Immature natural killer cell (primary cell): ENCODE results near the gene CLIC1. TPM values are rescaled to one million over a fixed set of nuclear protein-coding genes. Genes with fewer than 3 reads are reported as not detected.
A peak's percentile ranks its signal among the peaks of the same experiment; 100 is the strongest.

Experiments used
- DNase-seq, 3 donors: peaks; one replicate each; pipeline ENCODE4 v3.0.0; 2022; ENCODE audit warnings: mixed read lengths in 1 of 3
- H3K27ac Mint-ChIP-seq, 6 donors: one replicate each; pipeline ENCODE4 v1.8.0; 2020; ENCODE audit warnings: mixed read lengths in 6 of 6, mild to moderate bottlenecking in 5 of 6, inconsistent platforms in 4 of 6, moderate library complexity in 3 of 6
- H3K27me3 Mint-ChIP-seq, 3 donors: one replicate each; pipeline ENCODE4 v1.8.0; 2020 to 2021; ENCODE audit warnings: low read depth in 3 of 3, mild to moderate bottlenecking in 3 of 3, mixed read lengths in 3 of 3, moderate library complexity in 3 of 3, inconsistent platforms in 1 of 3
- H3K36me3 Mint-ChIP-seq, 3 donors: one replicate each; pipeline ENCODE4 v1.8.0; 2020; ENCODE audit warnings: mixed read lengths in 3 of 3, inconsistent platforms in 2 of 3, mild to moderate bottlenecking in 2 of 3
- H3K4me1 Mint-ChIP-seq, 2 donors: one replicate each; pipeline ENCODE4 v1.8.0; 2020; ENCODE audit warnings: inconsistent platforms in 2 of 2, mild to moderate bottlenecking in 2 of 2, mixed read lengths in 2 of 2, moderate library complexity in 1 of 2
- H3K4me3 Mint-ChIP-seq, 5 donors: one replicate each; pipeline ENCODE4 v1.8.0; 2020; ENCODE audit warnings: mild to moderate bottlenecking in 5 of 5, mixed read lengths in 5 of 5, inconsistent platforms in 3 of 5, moderate library complexity in 3 of 5
- H3K9me3 Mint-ChIP-seq, 6 donors: one replicate each; pipeline ENCODE4 v1.8.0; 2020; ENCODE audit warnings: mild to moderate bottlenecking in 6 of 6, mixed read lengths in 6 of 6, inconsistent platforms in 4 of 6, moderate library complexity in 3 of 6
- polyA plus RNA-seq, 3 donors: library from polyadenylated mRNA; unstranded; fragments of 300-500 nt; fragmentation: Illumina TruSeq; gene quantifications; one replicate each; pipeline ENCODE4 v1.2.3, GENCODE V29; 2021

CLIC1 gene
- polyA plus RNA-seq, 3 donors from 2014 or later: 1,179 to 1,674 (median 1,350) TPM

DNA sequence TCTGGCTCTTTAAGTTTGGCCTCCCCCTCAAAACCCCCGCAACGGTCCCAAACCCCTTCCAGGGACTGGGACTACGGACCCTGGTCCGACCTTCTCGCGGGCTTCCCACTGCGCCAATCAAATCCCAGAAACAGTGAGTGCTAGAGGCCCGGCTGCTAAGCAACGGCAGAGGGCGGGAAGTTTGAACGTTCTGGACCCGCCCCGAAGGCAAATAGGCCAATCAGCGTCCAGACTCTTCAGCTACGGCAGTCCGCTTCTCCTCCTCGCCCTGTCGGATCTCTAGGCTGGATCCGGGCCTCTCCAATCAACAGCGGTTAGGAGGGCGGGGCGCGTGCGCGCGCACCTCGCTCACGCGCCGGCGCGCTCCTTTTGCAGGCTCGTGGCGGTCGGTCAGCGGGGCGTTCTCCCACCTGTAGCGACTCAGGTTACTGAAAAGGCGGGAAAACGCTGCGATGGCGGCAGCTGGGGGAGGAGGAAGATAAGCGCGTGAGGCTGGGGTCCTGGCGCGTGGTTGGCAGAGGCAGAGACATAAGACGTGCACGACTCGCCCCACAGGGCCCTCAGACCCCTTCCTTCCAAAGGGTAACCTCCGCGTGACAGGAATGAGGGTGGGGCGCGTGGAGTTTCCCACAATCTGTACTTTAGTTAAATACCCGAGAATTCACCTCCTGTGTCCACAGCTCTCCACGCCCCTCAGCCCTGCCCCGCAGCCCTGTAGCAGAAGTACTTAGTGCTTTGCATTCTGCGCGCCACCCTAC lies 3.5 kb upstream of the CLIC1 start, which contains the start of gene MSH5:
TSS of gene MSH5 (plus strand) at position 367 of the 758 bp plus-strand sequence. CDS start 462 bp downstream, outside the sequence.
- peaks cover 52 to 59% of the 10 kb centered on the region in 2 donors for H3K4me1 Mint-ChIP-seq
- peak within 1 kb of the TSS; percentile 88 to 98 (median 97) for H3K4me3 Mint-ChIP-seq
- peak; percentile 96 for DNase-seq
- peaks cover 8 to 25% (median 18%) of the 10 kb centered on the region in 3 donors for H3K27me3 Mint-ChIP-seq
- H3K9me3 Mint-ChIP-seq: no peaks in the 10 kb centered on the region
- H3K36me3 Mint-ChIP-seq: peaks cover 0 to 5% (median 4%) of the 10 kb centered on the region in 3 donors
- H3K27ac Mint-ChIP-seq: peak within 1 kb of the TSS; percentile 94 to 99 (median 97)

DNA sequence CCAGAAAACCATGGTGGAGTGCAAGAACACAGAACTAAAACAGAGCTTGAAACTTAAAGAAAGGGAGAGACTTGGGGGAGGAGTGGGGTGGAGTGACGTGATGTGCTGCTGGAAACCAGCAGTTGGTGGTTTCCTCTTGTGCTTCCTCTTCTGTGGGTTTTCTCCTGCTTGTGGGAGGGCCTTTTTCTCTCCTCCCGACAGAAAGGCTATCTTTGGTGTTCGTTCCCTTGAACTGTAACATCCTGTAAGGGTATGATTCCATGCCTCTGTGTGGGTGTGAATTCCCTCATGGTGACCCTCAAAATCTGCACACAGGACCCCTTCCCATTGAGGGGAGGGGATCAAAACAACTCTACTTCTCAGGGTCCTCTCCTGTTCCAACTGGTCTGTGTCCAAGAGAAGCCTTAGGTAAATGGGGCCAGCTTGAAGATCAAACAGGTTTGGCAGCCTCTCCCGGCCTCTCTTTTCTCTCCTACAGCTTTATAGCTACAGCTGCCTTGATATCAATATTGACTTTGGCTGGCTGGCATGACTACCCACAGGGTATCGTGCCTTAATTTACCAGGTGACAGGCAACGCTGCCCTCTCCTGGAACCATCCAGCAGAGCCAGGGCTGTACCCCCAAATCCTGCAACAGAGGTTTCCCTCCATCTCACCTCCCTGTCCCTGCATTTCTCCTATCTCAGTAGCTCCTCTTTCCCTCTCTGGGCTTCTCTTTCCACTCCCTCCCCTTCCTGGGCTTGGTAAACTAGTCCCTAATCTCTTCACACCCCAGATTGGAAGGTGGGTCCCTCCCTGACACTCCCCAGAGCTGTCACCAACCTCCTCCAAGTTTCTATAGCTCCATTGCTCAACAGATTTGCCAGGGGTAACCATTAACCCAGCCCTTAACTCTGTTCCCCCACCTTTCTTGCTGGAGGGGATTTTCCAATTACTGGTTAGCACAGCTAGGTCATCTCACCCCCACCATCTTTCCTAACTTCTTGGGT lies 2.0 kb upstream of the CLIC1 start:
- H3K9me3 Mint-ChIP-seq: no peaks in the 10 kb centered on the region
- peak; percentile 80 for DNase-seq
- H3K27me3 Mint-ChIP-seq: peaks cover 8 to 28% (median 18%) of the 10 kb centered on the region in 3 donors
- peaks cover 1 to 12% (median 5%) of the 10 kb centered on the region in 3 donors for H3K36me3 Mint-ChIP-seq
- peak overlapping the region; percentile 94 to 99 (median 97) for H3K27ac Mint-ChIP-seq
- H3K4me3 Mint-ChIP-seq: peak overlapping the region; percentile 88 to 98 (median 96)
- peaks cover 67 to 72% of the 10 kb centered on the region in 2 donors for H3K4me1 Mint-ChIP-seq

DNA sequence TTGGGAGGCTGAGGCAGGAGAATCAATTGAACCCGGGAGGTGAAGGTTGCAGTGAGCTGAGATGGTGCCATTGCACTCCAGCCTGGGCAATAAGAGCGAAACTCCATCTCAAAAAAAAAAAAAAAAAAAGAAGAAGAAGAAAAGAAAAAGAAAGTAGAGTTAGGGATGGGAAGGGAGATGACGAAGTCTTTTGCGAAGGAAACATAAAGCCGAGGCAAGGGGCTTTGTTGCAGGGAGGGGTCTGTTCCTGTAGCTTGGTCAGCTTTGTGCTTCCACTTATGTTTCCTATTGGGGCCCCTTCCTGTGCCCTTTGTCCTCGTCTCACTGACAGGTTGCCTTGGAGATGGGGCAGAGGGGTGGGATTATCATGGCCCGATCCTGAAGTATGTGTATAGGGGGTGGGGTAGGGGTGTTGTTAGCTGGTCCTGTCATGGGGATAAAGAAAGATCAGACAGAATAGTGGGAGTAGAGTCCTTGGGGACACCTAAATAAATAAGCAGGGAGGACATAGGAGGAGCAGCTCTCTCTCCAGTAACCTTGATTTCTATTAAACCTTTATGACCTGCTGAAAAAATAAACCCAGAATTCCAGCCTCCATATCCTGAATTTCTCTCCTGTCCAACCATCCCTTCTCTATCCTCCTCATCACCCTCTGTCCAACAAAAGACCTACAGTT lies 1.1 kb upstream of the CLIC1 start:
- DNase-seq: no peak
- H3K9me3 Mint-ChIP-seq: no peaks in the 10 kb centered on the region
- H3K4me1 Mint-ChIP-seq: peaks cover 71 to 76% of the 10 kb centered on the region in 2 donors
- peaks cover 8 to 28% (median 18%) of the 10 kb centered on the region in 3 donors for H3K27me3 Mint-ChIP-seq
- H3K36me3 Mint-ChIP-seq: peaks cover 4 to 15% (median 5%) of the 10 kb centered on the region in 3 donors
- H3K4me3 Mint-ChIP-seq: peak overlapping the region; percentile 88 to 98 (median 96)
- H3K27ac Mint-ChIP-seq: peak overlapping the region; percentile 94 to 99 (median 97)

DNA sequence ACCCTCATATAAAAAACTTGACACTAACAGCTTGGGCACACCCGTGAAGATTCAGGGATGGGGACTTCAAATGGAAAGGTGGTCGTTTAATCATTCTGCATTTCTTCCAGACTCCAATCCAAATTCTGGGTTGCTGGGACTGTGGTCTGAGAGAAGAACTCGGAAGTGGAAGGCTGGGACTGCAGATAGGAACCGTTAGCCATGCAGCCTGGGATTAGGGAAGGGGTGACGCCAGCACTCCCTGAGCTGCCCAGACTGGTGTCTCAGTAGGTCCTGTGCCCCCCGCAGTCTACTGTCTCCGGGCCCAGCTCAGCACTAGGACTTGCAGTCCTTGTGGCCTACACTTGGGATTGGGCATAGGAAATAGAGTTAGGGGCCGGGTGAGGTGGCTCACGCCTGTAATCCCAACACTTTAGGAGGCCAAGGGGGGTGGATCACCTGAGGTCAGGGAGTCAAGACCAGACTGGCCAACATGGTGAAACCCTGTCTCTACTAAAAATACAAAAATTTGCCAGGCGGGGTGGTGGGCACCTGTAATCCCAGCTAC lies 511 bp upstream of the CLIC1 start:
- Mint-ChIP-seq H3K27me3 (peaks cover 8 to 28% (median 18%) of the 10 kb centered on the region in 3 donors), H3K9me3 (no peaks in the 10 kb centered on the region), H3K4me3 (peak overlapping the region; percentile 88 to 98 (median 96)), H3K27ac (peak overlapping the region; percentile 94 to 99 (median 97)), H3K36me3 (peaks cover 9 to 19% (median 9%) of the 10 kb centered on the region in 3 donors), H3K4me1 (peaks cover 75 to 82% of the 10 kb centered on the region in 2 donors)
- no peak for DNase-seq

DNA sequence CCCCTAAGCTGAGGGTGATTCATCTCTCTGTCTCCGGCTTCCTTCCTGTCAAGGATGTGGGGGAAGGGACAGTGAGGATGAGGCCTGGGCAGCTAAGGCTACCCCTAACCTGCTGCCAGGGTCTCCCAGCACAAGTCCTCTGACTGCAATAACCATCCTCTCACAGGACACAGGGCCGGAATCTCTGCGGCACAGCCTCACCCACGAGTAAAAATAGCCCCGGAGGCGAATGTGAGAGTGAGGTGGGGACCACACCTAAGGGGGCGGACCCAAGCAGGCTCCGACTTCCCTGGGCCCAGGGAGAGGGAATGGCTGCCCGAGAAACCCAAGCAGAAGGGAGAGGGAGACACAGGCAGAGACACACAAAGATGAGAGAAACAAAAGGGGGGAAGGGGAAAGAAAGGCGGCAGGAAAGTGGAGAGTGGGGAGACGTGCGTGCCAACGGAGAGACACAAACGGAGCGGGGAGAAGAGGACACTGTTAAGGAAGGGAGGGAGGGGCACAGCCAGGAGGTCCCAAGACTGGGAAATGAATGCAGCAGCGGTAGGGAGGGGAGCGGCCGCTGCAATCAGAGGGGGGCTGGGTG lies 1.4 kb downstream of the CLIC1 start:
- Mint-ChIP-seq H3K9me3 (no peaks in the 10 kb centered on the region), H3K27ac (peak overlapping the region; percentile 94 to 99 (median 97)), H3K4me1 (peaks cover 78 to 86% of the 10 kb centered on the region in 2 donors), H3K36me3 (peaks cover 9 to 32% (median 12%) of the 10 kb centered on the region in 3 donors), H3K27me3 (peaks cover 6 to 28% (median 14%) of the 10 kb centered on the region in 3 donors), H3K4me3 (peak overlapping the region; percentile 88 to 98 (median 96))
- DNase-seq: peak; percentile 65 to 73 (median 66)

DNA sequence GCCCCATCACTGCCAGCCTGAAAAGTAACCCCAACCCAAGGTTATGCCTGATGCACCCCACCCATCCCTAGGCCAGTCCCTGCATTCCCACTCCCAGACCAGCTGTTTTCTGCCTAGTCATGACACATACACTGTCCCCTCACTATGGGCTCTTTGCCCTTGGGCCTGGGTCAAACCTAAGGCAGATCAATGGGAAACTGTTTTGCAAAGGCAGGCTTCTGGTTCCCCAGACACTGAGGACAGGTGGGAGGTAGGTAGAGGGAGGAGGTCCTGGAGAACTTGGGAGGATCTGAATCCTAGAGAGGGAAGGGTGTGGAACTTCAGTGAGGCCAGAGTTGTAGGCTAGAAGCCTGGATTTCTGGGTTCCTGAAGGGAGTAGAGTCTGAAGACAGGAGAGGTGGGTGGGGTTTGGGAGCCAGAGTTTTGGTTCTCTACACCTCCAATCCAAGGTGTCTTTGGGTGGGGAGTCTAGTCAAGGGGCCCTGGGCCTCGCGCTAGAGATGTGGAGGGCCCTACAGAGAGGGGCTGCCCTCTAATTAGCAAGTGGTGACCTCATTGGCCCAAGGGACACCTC lies 2.0 kb downstream of the CLIC1 start:
- no peak for DNase-seq
- H3K9me3 Mint-ChIP-seq: no peaks in the 10 kb centered on the region
- peaks cover 76 to 84% of the 10 kb centered on the region in 2 donors for H3K4me1 Mint-ChIP-seq

DNA sequence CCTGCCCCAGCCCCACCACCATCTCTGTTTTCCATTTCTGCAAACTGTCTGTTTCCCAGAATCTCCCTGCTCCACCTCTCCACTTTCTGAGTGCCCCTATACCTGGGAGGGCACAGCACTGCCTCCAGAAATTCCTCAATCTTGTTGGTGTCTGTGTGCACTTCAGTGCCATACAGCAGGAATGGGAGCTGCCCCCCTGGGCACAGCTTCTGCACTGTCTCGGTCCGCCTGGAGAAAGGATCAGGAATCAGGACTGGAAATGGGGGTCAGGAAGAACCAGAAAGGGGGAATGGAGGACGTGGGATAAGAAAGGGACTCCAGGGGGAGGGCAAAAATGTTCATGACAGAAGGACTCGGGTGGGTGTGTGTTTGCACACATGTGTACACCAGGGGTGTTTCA lies 2.6 kb downstream of the CLIC1 start:
- peak overlapping the region; percentile 88 to 98 (median 96) for H3K4me3 Mint-ChIP-seq
- H3K27ac Mint-ChIP-seq: peak overlapping the region; percentile 88 to 99 (median 97)
- DNase-seq: no peak
- peaks cover 9 to 32% (median 12%) of the 10 kb centered on the region in 3 donors for H3K36me3 Mint-ChIP-seq
- peaks cover 2 to 22% (median 10%) of the 10 kb centered on the region in 3 donors for H3K27me3 Mint-ChIP-seq
- H3K9me3 Mint-ChIP-seq: no peaks in the 10 kb centered on the region
- H3K4me1 Mint-ChIP-seq: peaks cover 76 to 84% of the 10 kb centered on the region in 2 donors

More for the DNA sequence above, 2.0 kb downstream of the CLIC1 start:
- peak overlapping the region; percentile 88 to 98 (median 96) for H3K4me3 Mint-ChIP-seq
- H3K27ac Mint-ChIP-seq: peak overlapping the region; percentile 94 to 99 (median 97)
- peaks cover 9 to 32% (median 12%) of the 10 kb centered on the region in 3 donors for H3K36me3 Mint-ChIP-seq
- peaks cover 2 to 24% (median 10%) of the 10 kb centered on the region in 3 donors for H3K27me3 Mint-ChIP-seq

DNA sequence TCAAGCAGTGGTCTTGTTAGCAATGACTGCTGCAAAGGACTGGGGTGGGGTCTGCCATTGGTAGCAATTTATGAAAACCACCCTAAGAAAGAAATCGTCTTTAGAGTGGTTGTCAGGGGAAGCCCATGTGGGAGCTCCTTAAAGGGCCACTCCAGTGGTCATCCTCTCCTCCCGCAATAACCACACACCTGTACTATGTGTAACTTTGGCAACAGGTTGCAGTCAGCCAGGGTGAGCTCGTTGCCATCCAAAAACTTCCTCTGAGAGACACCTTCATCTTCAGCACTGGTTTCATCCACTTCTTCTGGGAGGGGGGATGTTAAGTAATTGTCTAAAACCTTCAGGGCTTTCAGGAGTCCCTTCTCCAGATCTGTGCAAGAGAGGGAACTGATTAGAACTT lies 4.3 kb downstream of the CLIC1 start:
- peaks cover 75 to 81% of the 10 kb centered on the region in 2 donors for H3K4me1 Mint-ChIP-seq
- no peak for DNase-seq
- H3K4me3 Mint-ChIP-seq: peak overlapping the region in 2 of 5 donors; percentile 15 to 38
- H3K9me3 Mint-ChIP-seq: no peaks in the 10 kb centered on the region
- peak overlapping the region in 4 of 6 donors; percentile 16 to 83 (median 54) for H3K27ac Mint-ChIP-seq
- H3K27me3 Mint-ChIP-seq: peaks cover 2 to 16% (median 11%) of the 10 kb centered on the region in 3 donors
- H3K36me3 Mint-ChIP-seq: peaks cover 9 to 32% (median 12%) of the 10 kb centered on the region in 3 donors

DNA sequence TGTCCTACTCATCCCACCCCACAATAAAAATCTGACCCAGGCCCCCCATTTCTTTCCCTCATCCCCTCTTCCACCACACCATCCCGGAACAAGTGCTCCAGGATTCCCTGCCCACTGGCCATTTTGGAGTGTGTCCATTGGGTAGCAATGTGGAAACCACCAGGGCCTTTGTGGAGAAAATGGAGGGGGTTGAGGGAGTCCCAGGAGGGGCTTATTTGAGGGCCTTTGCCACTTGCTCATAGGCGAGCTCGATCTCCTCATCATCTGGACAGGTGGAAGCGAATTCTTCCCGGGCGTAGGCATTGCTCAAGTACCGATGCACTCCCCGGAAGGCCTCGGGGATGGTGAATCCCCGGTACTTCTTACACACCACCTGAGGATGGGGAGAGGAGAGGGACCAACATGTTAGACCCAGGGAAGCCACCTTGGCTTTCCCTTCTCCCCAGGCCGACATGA lies 5.7 kb downstream of the CLIC1 start:
- Mint-ChIP-seq H3K4me1 (peaks cover 78 to 79% of the 10 kb centered on the region in 2 donors), H3K4me3 (peak overlapping the region; percentile 97 to 99 (median 99)), H3K36me3 (peaks cover 7 to 45% (median 22%) of the 10 kb centered on the region in 3 donors), H3K9me3 (no peaks in the 10 kb centered on the region), H3K27ac (peak overlapping the region; percentile 83 to 98 (median 92)), H3K27me3 (peaks cover under 1 to 10% (median 6%) of the 10 kb centered on the region in 3 donors)
- no peak for DNase-seq

DNA sequence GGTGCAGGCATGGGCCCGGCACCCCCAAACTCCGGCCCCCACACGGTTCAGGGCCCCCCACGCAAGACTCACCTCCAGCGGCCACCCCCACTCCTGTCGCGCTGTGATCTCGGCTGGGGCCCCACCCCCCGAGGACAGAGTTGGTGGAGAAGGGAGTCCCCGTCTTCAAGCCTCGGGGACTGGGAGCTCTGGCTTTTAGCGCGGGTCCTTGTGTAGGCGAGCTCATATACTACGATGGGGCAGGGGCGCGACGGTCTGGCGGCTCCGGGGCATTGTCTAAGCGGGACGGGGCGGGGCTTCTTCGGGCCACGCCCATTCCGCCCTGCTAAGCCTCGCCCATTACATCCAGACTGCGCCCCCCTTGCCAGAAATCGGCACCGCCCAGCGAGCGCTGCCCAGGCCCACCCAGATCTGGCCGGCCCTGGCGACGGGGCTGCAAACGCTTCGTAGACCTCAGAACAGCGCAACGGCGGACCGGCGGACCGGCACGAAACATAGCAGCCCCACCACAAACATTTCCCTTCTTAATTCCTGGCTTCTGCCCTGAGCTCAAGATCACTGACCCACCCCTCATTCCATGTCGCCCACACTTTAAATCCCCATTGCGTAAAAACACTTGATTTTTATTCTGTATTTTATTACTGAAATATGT lies 6.2 kb downstream of the CLIC1 start:
- Mint-ChIP-seq H3K4me1 (peaks cover 77 to 79% of the 10 kb centered on the region in 2 donors), H3K36me3 (peaks cover 4 to 47% (median 22%) of the 10 kb centered on the region in 3 donors), H3K4me3 (peak overlapping the region; percentile 97 to 99 (median 99)), H3K27me3 (peaks cover 0 to 8% (median 2%) of the 10 kb centered on the region in 3 donors), H3K9me3 (no peaks in the 10 kb centered on the region), H3K27ac (peak overlapping the region; percentile 83 to 98 (median 92))
- DNase-seq: peak; percentile 76 to 79 (median 79)

DNA sequence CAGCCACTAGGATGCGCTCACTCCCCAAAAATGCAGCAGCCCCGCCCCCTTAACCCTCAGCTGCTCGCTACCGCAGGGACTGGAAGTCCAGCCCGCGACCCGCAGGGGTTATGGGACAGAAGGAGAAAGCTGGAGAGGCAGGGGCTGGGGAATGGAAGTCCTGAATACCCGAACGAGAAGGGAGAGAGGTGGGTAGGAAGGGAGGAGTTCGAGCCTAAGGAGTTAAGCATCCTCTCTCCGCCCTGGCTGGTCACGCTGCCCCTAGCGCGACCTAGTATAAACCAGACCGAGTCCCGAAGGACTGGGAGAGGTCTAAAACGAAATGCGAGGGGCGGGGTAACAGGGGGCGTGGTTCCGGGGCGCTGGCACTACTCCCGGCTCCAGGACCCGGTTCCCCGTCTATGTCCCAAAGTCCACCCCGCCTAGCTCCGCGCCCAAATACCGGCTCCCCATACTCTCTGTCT lies 6.8 kb downstream of the CLIC1 start:
- H3K4me1 Mint-ChIP-seq: peaks cover 76 to 77% of the 10 kb centered on the region in 2 donors
- peak overlapping the region; percentile 83 to 98 (median 94) for H3K27ac Mint-ChIP-seq
- H3K9me3 Mint-ChIP-seq: no peaks in the 10 kb centered on the region
- H3K27me3 Mint-ChIP-seq: peaks cover 0 to 4% (median 2%) of the 10 kb centered on the region in 3 donors
- peak overlapping the region; percentile 97 to 99 (median 99) for H3K4me3 Mint-ChIP-seq
- peak; percentile 79 to 81 (median 80) for DNase-seq
- H3K36me3 Mint-ChIP-seq: peaks cover 4 to 47% (median 22%) of the 10 kb centered on the region in 3 donors
